Fibroblast of lung (primary cell): Measurements from ENCODE around the gene LARP6. TPM values are rescaled to one million over a fixed set of nuclear protein-coding genes. Genes with fewer than 3 reads are reported as not detected.

Experiments
- DNase-seq, 2 donors: peaks; one replicate each; pipeline versions ENCODE4 v3.0.0 to v3.0.0-alpha.2; 2010; ENCODE audit warnings: low read depth in 2 of 2
- H2AFZ ChIP-seq: 2 replicates; pipeline ENCODE4 v1.5.1; 2012; ENCODE audit warnings: low read length, control low read depth, inconsistent platforms
- H3K27ac ChIP-seq: 2 replicates; pipeline ENCODE4 v1.5.1; 2011; ENCODE audit warnings: low read length, control low read depth; ENCODE audit not compliant: insufficient read depth
- H3K27me3 ChIP-seq: 2 replicates; pipeline ENCODE4 v1.5.1; 2011; ENCODE audit warnings: mild to moderate bottlenecking, low read length; ENCODE audit not compliant: control insufficient read depth, insufficient read depth
- H3K36me3 ChIP-seq: 2 replicates; pipeline ENCODE4 v1.5.1; 2011; ENCODE audit warnings: low read length; ENCODE audit not compliant: control insufficient read depth, insufficient read depth
- H3K4me1 ChIP-seq: 2 replicates; pipeline ENCODE4 v1.5.1; 2011; ENCODE audit warnings: low read length; ENCODE audit not compliant: control insufficient read depth, insufficient read depth; ENCODE audit errors: extremely low read depth
- H3K4me2 ChIP-seq: 2 replicates; pipeline ENCODE4 v1.5.1; 2011; ENCODE audit warnings: low read length, control low read depth; ENCODE audit not compliant: insufficient read depth; ENCODE audit errors: extremely low read depth
- H3K4me3 ChIP-seq, 4 experiments: fragments of 200-600 bp in 1 of 4; sonication (generic) in 1 of 4; replicated peaks in 1 of 4; 2 replicates each; pipeline ENCODE4 v1.5.1; 2011 to 2016; ENCODE audit warnings: low read length in 4 of 4, low read depth in 3 of 4, mild to moderate bottlenecking in 3 of 4, control low read depth in 2 of 4, inconsistent platforms in 1 of 4, mixed read lengths in 1 of 4; ENCODE audit not compliant: insufficient read depth in 1 of 4; ENCODE audit errors: control extremely low read depth in 1 of 4
- H3K79me2 ChIP-seq: 2 replicates; pipeline ENCODE4 v1.5.1; 2012; ENCODE audit warnings: mild to moderate bottlenecking, low read length, inconsistent platforms; ENCODE audit not compliant: control insufficient read depth, insufficient read depth
- H3K9ac ChIP-seq: 2 replicates; pipeline ENCODE4 v1.5.1; 2011; ENCODE audit warnings: mild to moderate bottlenecking, low read length, control low read depth; ENCODE audit not compliant: insufficient read depth
- H3K9me3 ChIP-seq: 2 replicates; pipeline ENCODE4 v1.5.1; 2012; ENCODE audit warnings: low read depth, low read length; ENCODE audit not compliant: control insufficient read depth, insufficient read depth
- H4K20me1 ChIP-seq: 2 replicates; pipeline ENCODE4 v1.5.1; 2011; ENCODE audit warnings: low read length; ENCODE audit not compliant: control insufficient read depth, insufficient read depth; ENCODE audit errors: extremely low read depth
- EZH2 ChIP-seq: IDR thresholded peaks from 2 replicates; pipeline ENCODE4 v1.5.1; 2012; ENCODE audit warnings: low read length, control low read depth, mild to moderate bottlenecking; ENCODE audit errors: missing control alignments
- polyA plus RNA-seq, 2 donors: library from polyadenylated mRNA; depleted of rRNA in 1 of 2; stranded (reverse) in 1 of 2; unstranded in 1 of 2; fragments of >200 nt; gene quantifications; 2 replicates each; pipeline ENCODE4 v1.2.1, GENCODE V29; 2011 to 2012; ENCODE audit warnings: missing spikeins in 1 of 2
- total RNA-seq: library from RNA; depleted of rRNA; stranded (reverse); fragments of >200 nt; gene quantifications from 2 replicates; pipeline ENCODE4 v1.2.1, GENCODE V29; 2014
- TF ChIP-seq, protein P1 (sequence below), 2 donors: IDR thresholded peaks in 1 of 2; conservative IDR thresholded peaks in 1 of 2; 1 replicate in 1 of 2; 2 replicates in 1 of 2; pipeline ENCODE4 v1.5.1; 2011 to 2012; ENCODE audit warnings: low read length in 2 of 2, control low read depth in 1 of 2, inconsistent platforms in 1 of 2, low read depth in 1 of 2, mild to moderate bottlenecking in 1 of 2

Gene LARP6
- total and polyA plus RNA-seq, 2 donors (not counting 1 experiment from before 2014, with no cell fraction given) = 108 to 160 TPM

- peaks cover 11% of the 10 kb centered on the region for H3K36me3 ChIP-seq
- TF ChIP-seq, protein P1, sequence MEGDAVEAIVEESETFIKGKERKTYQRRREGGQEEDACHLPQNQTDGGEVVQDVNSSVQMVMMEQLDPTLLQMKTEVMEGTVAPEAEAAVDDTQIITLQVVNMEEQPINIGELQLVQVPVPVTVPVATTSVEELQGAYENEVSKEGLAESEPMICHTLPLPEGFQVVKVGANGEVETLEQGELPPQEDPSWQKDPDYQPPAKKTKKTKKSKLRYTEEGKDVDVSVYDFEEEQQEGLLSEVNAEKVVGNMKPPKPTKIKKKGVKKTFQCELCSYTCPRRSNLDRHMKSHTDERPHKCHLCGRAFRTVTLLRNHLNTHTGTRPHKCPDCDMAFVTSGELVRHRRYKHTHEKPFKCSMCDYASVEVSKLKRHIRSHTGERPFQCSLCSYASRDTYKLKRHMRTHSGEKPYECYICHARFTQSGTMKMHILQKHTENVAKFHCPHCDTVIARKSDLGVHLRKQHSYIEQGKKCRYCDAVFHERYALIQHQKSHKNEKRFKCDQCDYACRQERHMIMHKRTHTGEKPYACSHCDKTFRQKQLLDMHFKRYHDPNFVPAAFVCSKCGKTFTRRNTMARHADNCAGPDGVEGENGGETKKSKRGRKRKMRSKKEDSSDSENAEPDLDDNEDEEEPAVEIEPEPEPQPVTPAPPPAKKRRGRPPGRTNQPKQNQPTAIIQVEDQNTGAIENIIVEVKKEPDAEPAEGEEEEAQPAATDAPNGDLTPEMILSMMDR (conservative IDR thresholded peaks at IDR 0.05 in 1 of 2, IDR thresholded peaks at IDR 0.05 in 1 of 2; ENCODE audit: low read depth in 1 of 2, low read length in 2 of 2) = no peak
- TF ChIP-seq EZH2 = no peak
- peaks cover 14% of the 10 kb centered on the region for H3K4me1 ChIP-seq
Measured at GRCh38 chr15:70831094-70831911, 22.7 kb downstream of the LARP6 start.

DNA sequence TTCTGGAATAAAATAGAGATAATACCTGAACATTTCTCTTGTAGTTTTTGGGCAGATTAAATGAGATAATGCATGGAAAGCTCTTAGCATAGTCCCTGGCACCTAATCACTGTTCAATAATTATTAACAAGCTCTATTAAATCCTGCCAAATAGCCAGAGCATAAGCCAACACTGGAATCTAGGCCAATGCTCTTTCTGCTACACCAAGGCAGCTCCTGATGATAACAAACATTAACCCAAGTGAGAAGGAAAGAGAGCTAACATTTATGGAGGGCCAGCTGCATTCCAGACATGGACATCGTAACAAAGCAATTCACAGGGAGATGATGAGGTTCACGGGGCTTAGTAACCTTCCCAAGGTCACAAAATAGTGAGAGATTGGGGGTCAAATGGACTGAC lies 23.3 kb downstream of the LARP6 start:
- H3K79me2 ChIP-seq = peaks cover 2% of the 10 kb centered on the region
- H3K27ac ChIP-seq = no peak overlapping the region
- no peaks in the 10 kb centered on the region for H3K9me3 ChIP-seq
- no peak overlapping the region for H2AFZ ChIP-seq
- peaks cover 16% of the 10 kb centered on the region for H3K4me1 ChIP-seq
- H4K20me1 ChIP-seq = no peaks in the 10 kb centered on the region
- H3K4me3 ChIP-seq = no peak overlapping the region
- no peak for TF ChIP-seq EZH2
- TF ChIP-seq, protein P1 (conservative IDR thresholded peaks at IDR 0.05 in 1 of 2, IDR thresholded peaks at IDR 0.05 in 1 of 2; ENCODE audit: low read depth in 1 of 2, low read length in 2 of 2) = no peak
- H3K4me2 ChIP-seq = no peak overlapping the region
- no peak overlapping the region for H3K9ac ChIP-seq
- peaks cover 11% of the 10 kb centered on the region for H3K36me3 ChIP-seq
- DNase-seq = no peak
- no peaks in the 10 kb centered on the region for H3K27me3 ChIP-seq

More at GRCh38 chr15:70831094-70831911, 22.7 kb downstream of the LARP6 start:
- Histone ChIP-seq H3K4me2 (no peak overlapping the region), H3K4me3 (no peak overlapping the region), H3K79me2 (peaks cover 2% of the 10 kb centered on the region), H3K9ac (no peak overlapping the region), H2AFZ (no peak overlapping the region), H3K9me3 (no peaks in the 10 kb centered on the region), H4K20me1 (no peaks in the 10 kb centered on the region), H3K27ac (no peak overlapping the region), H3K27me3 (no peaks in the 10 kb centered on the region)
- no peak for DNase-seq

DNA sequence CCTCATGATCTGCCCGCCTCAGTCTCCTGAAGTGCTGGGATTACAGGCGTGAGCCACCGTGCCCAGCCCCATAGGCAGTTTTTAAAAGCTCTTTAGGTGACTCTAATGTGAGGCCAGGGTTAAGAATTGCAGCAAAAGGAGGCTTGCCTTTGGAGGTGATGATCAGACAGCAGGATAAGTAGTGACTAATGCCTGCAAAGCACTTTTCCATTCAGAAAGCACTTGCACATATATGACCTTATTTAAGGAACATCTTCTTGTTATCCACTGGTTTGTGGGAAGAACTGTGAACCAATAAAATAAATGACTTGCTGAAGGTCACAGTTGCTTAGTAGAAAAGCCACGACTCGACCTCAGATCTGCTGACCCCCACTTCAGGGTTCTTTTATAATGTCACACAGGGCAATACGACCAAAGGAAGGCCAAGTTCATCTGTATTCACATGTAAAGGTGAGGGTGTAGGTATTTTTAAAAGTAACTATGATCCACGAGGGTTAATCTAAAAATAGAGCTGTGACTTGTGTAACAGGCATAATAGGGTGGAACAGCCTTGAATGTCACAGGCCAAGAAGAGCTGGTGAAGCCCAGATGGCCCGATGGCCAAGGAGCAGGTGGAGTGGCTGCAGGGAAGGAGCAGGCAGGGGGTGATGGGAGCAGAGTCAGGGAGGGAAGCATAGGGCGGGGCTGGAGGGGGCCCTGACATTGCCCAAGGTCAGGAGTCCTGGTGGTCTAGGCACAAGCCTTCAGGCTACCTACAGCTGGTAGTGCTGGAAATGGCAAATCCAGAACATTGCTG lies 24.4 kb downstream of the LARP6 start:
- H3K36me3 ChIP-seq = peaks cover 6% of the 10 kb centered on the region
- H3K79me2 ChIP-seq = peaks cover 2% of the 10 kb centered on the region
- H3K27me3 ChIP-seq = no peaks in the 10 kb centered on the region
- H3K27ac ChIP-seq = no peak overlapping the region
- H3K4me1 ChIP-seq = peaks cover 19% of the 10 kb centered on the region
- no peak overlapping the region for H2AFZ ChIP-seq
- no peak overlapping the region for H3K4me2 ChIP-seq
- H3K9ac ChIP-seq = no peak overlapping the region
- no peaks in the 10 kb centered on the region for H3K9me3 ChIP-seq
- no peak overlapping the region for H3K4me3 ChIP-seq
- no peak for DNase-seq
- TF ChIP-seq EZH2 = no peak
- TF ChIP-seq, protein P1 (conservative IDR thresholded peaks at IDR 0.05 in 1 of 2, IDR thresholded peaks at IDR 0.05 in 1 of 2; ENCODE audit: low read depth in 1 of 2, low read length in 2 of 2) = no peak
- no peaks in the 10 kb centered on the region for H4K20me1 ChIP-seq
